Measurements from ENCODE around the gene MAPK11. TPM values are rescaled to one million over a fixed set of nuclear protein-coding genes. Genes with fewer than 3 reads are reported as not detected.

MAPK11 gene
- total and polyA plus RNA-seq, 9 of the 15 experiments (the other 6 are each of a cell fraction or from before 2014, with no cell fraction given) = 0.06 to 14.6 (median 5.3) TPM

- no peak overlapping the region for H2AFZ ChIP-seq (ENCODE audit: low read depth, low read length)
These were observed 44.8 kb downstream of the MAPK11 start for GRCh38 chr22:50225200-50225969.

GRCh38 chr22:50224071-50224470 lies 46.1 kb downstream of the MAPK11 start:
- Histone ChIP-seq H3K36me3 (ENCODE audit: control insufficient read depth, insufficient read depth, low read length) (peaks cover 64% of the 10 kb centered on the region; the same call in 2 of the 3 replicates), H3K27me3 (ENCODE audit: control insufficient read depth in 2 of 2, insufficient read depth in 2 of 2, low read length in 2 of 2) (no peaks in the 10 kb centered on the region), H3K4me3 (no peak overlapping the region), H3K4me2 (ENCODE audit: insufficient read depth, low read length) (no peak overlapping the region), H3K4me1 (replicated peaks in 1 of 2; ENCODE audit: control insufficient read depth in 2 of 2, insufficient read depth in 2 of 2, low read length in 2 of 2) (peaks cover 0 to 29% of the 10 kb centered on the region in 2 experiments; a peak in 3 of 5 replicates), H3K27ac (ENCODE audit: extremely low read depth, low read depth, low read length) (no peak overlapping the region), H4K20me1 (replicated peaks; ENCODE audit: control insufficient read depth, insufficient read depth, low read length) (no peaks in the 10 kb centered on the region), H3K79me2 (ENCODE audit: control insufficient read depth, insufficient read depth, low read length) (no peaks in the 10 kb centered on the region), H3K9me1 (ENCODE audit: control insufficient read depth, insufficient read depth, low read length) (no peaks in the 10 kb centered on the region), H2AFZ (ENCODE audit: low read depth, low read length) (no peak overlapping the region), H3K9ac (ENCODE audit: insufficient read depth in 1 of 2, low read depth in 2 of 2, low read length in 2 of 2) (no peak overlapping the region), H3K9me3 (replicated peaks; ENCODE audit: control insufficient read depth, insufficient read depth, low read depth, low read length) (0 out of 2 replicates have a peak, but pooled peaks cover 1% of the 10 kb centered on the region)
- in situ Hi-C loops (cut with MboI) = no loop called here
- 95% methylated on average over 9 of the region's 16 CpGs for WGBS (ENCODE audit: insufficient coverage, low coverage, missing lambda C conversion rate)
- ChIA-PET CTCF (ENCODE audit: low intra/inter-chr PET ratio) (no interaction called here), POLR2A (no interaction called here)
- ATAC-seq (no peak), FAIRE-seq (no peak), DNase-seq (ENCODE audit: extremely low read depth in 1 of 4, low spot score in 3 of 4) (no peak)
- TF ChIP-seq TCF3 (CRISPR knock-in tag; IDR thresholded peaks at IDR 0.05) = no peak
- intact Hi-C loops (cut with micrococcal nuclease) = no loop called here
- no TSS peak for BruUV-seq (replicated peaks)

More at GRCh38 chr22:50225200-50225969, 44.8 kb downstream of the MAPK11 start:
- no TSS peak for BruUV-seq (replicated peaks)
- ATAC-seq = no peak
- no peaks in the 10 kb centered on the region for H4K20me1 ChIP-seq (replicated peaks; ENCODE audit: control insufficient read depth, insufficient read depth, low read length)
- no peak for FAIRE-seq
- H3K36me3 ChIP-seq (ENCODE audit: control insufficient read depth, insufficient read depth, low read length) = peaks cover 56% of the 10 kb centered on the region; the same call in 2 of the 3 replicates
- DNase-seq (ENCODE audit: extremely low read depth in 1 of 4, low spot score in 3 of 4) = no peak
- ChIA-PET POLR2A (no interaction called here), CTCF (ENCODE audit: low intra/inter-chr PET ratio) (interaction anchor here (0.5 kb wide), 1 partner anchor 17 kb away, joined by 4 read pairs; no protein-coding TSS in a partner anchor)
- in situ Hi-C loops (cut with MboI) = no loop called here
- intact Hi-C loops (cut with micrococcal nuclease) = no loop called here
- TF ChIP-seq SOX6 (IDR thresholded peaks at IDR 0.05) (no peak), BDP1 (IDR thresholded peaks at IDR 0.05; ENCODE audit: insufficient read depth, insufficient read length) (no peak), GABPA (tag; conservative IDR thresholded peaks at IDR 0.05; ENCODE audit: low read depth) (no peak), ZNF644 (tag; IDR thresholded peaks at IDR 0.05; ENCODE audit: low read depth) (no peak)
- H3K27ac ChIP-seq (ENCODE audit: extremely low read depth, low read depth, low read length) = no peak overlapping the region
- H3K9ac ChIP-seq (ENCODE audit: insufficient read depth in 1 of 2, low read depth in 2 of 2, low read length in 2 of 2) = no peak overlapping the region; a peak in 1 of 4 replicates
- peaks cover 0 to 16% of the 10 kb centered on the region in 2 experiments; a peak in 2 of 5 replicates for H3K4me1 ChIP-seq (replicated peaks in 1 of 2; ENCODE audit: control insufficient read depth in 2 of 2, insufficient read depth in 2 of 2, low read length in 2 of 2)
- 82% methylated on average over 8 of the region's 24 CpGs for WGBS (ENCODE audit: insufficient coverage, low coverage, missing lambda C conversion rate)
- H3K4me3 ChIP-seq = no peak overlapping the region
- no peaks in the 10 kb centered on the region for H3K79me2 ChIP-seq (ENCODE audit: control insufficient read depth, insufficient read depth, low read length)
- H3K9me3 ChIP-seq (replicated peaks; ENCODE audit: control insufficient read depth, insufficient read depth, low read depth, low read length) = 0 out of 2 replicates have a peak, but pooled peaks cover under 1% of the 10 kb centered on the region
- H3K4me2 ChIP-seq (ENCODE audit: insufficient read depth, low read length) = no peak overlapping the region
- no peaks in the 10 kb centered on the region for H3K27me3 ChIP-seq (ENCODE audit: control insufficient read depth in 2 of 2, insufficient read depth in 2 of 2, low read length in 2 of 2)
- H3K9me1 ChIP-seq (ENCODE audit: control insufficient read depth, insufficient read depth, low read length) = no peaks in the 10 kb centered on the region

Data from K562 (cell line).